Testis (tissue), 3 donors: ENCODE measurements around the gene SDHAF2. TPM values are rescaled to one million over a fixed set of nuclear protein-coding genes. Genes with fewer than 3 reads are reported as not detected.

Experiments used
- DNase-seq: peaks from one replicate; pipeline ENCODE4 v3.0.0-alpha.2; 2019
- H3K27ac ChIP-seq, 2 donors: fragments of 200-600 bp; sonication (generic); one replicate each; pipeline ENCODE4 v1.5.1; 2019
- H3K27me3 ChIP-seq: fragments of 200-600 bp; sonication (generic); one replicate; pipeline ENCODE4 v1.5.1; 2019
- H3K36me3 ChIP-seq: fragments of 200-600 bp; sonication (generic); one replicate; pipeline ENCODE4 v1.5.1; 2017; ENCODE audit warnings: low read depth; ENCODE audit errors: missing control alignments
- H3K4me1 ChIP-seq: fragments of 200-600 bp; sonication (generic); one replicate; pipeline ENCODE4 v1.5.1; 2019
- H3K4me3 ChIP-seq, 2 donors: fragments of 200-600 bp; sonication (generic); one replicate each; pipeline ENCODE4 v1.5.1; 2017 to 2019
- H3K9me3 ChIP-seq: fragments of 200-600 bp; sonication (generic); one replicate; pipeline ENCODE4 v1.5.1; 2017
- CTCF ChIP-seq, 3 experiments: fragments of 450-650 bp in 2 of 3; fragments of 200-600 bp in 1 of 3; sonication (generic) in 1 of 3; IDR thresholded peaks; one replicate each; pipeline ENCODE4 v1.5.1; 2016 to 2019; ENCODE audit warnings: antibody characterized with exemption in 3 of 3, mild to moderate bottlenecking in 2 of 3, moderate library complexity in 1 of 3
- POLR2A ChIP-seq: fragments of 450-650 bp; IDR thresholded peaks from one replicate; pipeline ENCODE4 v1.6.1; 2017; ENCODE audit warnings: antibody characterized with exemption, mild to moderate bottlenecking, moderate library complexity
- WGBS, 2 donors: methylation state at CpG; one replicate each; pipeline ENCODE4 v1.1.5; 2018; 5-methylcytosine and 5-hydroxymethylcytosine counted together
- intact Hi-C: fragments of 100-400 bp; cut with DNase I; formaldehyde crosslinking; loops from one replicate; pipeline ENCODE4 v1.15.1; 2023; ENCODE audit warnings: low total_unique reads
- polyA plus RNA-seq: library from polyadenylated mRNA; stranded (reverse); fragments of 350-450 nt; fragmentation: Illumina TruSeq; extraction: RNeasy Lipid Tissue Mini Kit (QIAGEN cat#74804); gene quantifications from one replicate; pipeline ENCODE4 v1.2.3, GENCODE V29; 2014; ENCODE audit warnings: low read depth, low replicate concordance; ENCODE audit not compliant: insufficient read depth
- total RNA-seq, 2 donors: library from RNA; depleted of rRNA; stranded (reverse); fragments of >200 nt; gene quantifications; one replicate each; pipeline ENCODE4 v1.2.3, GENCODE V29; 2016

Gene SDHAF2
- total and polyA plus RNA-seq, 3 donors from 2014 or later: 46.8 to 85.4 (median 66.2) TPM

DNA sequence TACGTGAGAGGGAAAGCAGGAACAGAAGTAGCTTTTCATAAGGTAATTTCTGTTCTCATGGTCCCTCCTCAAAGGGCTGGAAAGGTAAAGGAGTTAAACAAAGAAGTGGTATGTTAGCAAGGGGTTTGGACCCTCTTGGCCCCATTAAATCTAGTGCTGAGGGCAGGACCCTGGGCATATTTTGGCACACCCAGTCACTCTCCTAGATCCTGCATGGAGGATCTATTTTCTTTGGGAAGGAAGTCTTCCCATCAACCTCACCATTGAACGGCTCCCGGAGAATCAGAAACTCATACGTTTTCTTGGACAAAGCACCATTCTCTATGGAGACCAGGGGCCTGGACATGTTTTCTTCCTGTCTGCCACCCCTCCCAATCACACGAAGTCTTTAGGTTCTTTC lies 25.8 kb upstream of the SDHAF2 start:
- Histone ChIP-seq H3K27ac (no peak overlapping the region), H3K4me3 (no peak overlapping the region), H3K4me1 (peaks cover 5% of the 10 kb centered on the region), H3K9me3 (no peaks in the 10 kb centered on the region), H3K27me3 (no peaks in the 10 kb centered on the region), H3K36me3 (no peaks in the 10 kb centered on the region)
- DNase-seq: no peak
- WGBS, 2 donors: 80 to 83% methylated on average over 5 of the region's 5 CpGs
- TF ChIP-seq POLR2A: no peak
- no peak for TF ChIP-seq CTCF (IDR thresholded peaks at IDR 0.05)
- intact Hi-C loops: no loop called here

DNA sequence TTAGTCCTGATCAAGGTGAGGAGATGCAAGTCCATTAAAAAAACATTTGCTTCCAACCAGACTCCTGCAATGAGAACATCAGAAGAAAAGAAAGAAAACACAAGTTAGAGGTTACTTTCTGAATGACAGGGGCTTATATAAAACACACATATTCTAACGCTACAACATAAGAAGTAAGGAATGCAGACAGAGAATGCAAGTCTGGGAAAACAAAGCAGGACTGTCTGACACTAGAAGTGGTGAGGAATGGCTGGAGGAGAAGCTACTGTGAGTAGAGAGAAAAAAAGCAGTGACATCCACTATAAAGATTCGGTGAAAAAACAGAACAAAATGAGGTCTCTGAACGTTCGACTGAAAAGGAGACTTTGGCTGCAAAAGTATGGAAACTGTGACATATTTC lies 25.3 kb upstream of the SDHAF2 start:
- TF ChIP-seq CTCF (IDR thresholded peaks at IDR 0.05) (no peak), POLR2A (no peak)
- H3K36me3 ChIP-seq: no peaks in the 10 kb centered on the region
- H3K4me3 ChIP-seq: no peak overlapping the region
- H3K9me3 ChIP-seq: no peaks in the 10 kb centered on the region
- H3K27me3 ChIP-seq: no peaks in the 10 kb centered on the region
- no peak overlapping the region for H3K27ac ChIP-seq
- DNase-seq: no peak
- H3K4me1 ChIP-seq: peaks cover 5% of the 10 kb centered on the region
- 80 to 81% methylated on average over 4 of the region's 4 CpGs for WGBS, 2 donors
- intact Hi-C loops: no loop called here

DNA sequence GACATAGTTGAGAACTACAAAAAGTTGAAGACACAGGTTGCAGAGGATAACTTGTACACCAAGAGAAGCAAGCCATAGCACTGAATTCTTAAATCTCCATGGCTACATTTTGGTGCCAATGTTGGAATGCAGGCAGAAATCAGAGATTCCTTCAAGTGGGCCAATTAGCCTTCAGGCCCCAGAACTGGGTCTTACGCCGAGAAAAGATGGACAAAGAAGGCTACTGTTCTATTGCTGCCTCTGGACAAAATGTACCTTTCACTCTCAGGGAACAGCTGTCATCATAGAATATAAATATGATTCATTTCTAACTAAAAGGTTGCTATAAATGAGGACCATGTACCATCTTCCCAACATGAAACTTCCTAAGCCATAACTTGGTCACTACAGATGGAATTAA lies 23.9 kb upstream of the SDHAF2 start:
- no peak for DNase-seq
- 81 to 82% methylated on average over 2 of the region's 2 CpGs for WGBS, 2 donors
- H3K4me1 ChIP-seq: no peaks in the 10 kb centered on the region

DNA sequence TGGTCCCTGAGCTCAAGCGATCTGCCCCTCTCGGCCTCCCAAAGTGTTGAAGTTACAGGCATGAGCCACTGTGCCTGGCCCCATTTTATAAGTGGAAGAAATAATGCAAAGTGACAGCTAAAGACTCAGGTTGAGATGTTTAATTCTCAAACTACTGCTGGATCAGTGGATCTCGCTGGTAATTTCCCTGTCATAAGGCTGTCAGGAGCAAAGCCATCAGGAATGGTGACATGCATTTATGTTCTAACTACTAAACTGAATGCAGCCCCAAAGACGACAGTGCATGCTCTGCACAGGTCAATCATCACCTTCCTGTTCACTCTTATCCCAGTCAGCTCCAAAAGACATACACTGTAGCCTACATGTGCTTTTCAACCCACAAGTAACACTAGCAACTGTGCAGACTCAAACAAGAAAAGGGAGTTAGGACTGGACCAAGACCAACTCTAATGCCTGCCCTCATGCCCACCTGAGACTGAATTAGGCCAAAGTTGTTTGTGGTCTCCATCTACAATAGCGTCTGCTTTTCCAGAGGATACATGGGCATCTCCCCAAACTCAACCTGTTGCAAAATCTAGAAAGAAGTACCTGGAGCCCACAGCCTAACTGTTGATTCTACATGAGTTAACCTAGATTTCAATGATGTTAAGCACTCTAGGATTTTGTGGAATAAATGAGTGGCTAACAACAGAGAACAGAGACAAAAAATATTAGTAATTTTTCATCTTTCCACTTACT lies 22.8 kb upstream of the SDHAF2 start:
- Histone ChIP-seq H3K9me3 (no peaks in the 10 kb centered on the region), H3K27me3 (no peaks in the 10 kb centered on the region), H3K27ac (no peak overlapping the region), H3K36me3 (no peaks in the 10 kb centered on the region), H3K4me3 (no peak overlapping the region), H3K4me1 (no peaks in the 10 kb centered on the region)
- intact Hi-C loops: no loop called here
- no peak for TF ChIP-seq POLR2A
- 88 to 95% methylated on average over 5 of the region's 5 CpGs for WGBS, 2 donors
- DNase-seq: no peak

More for the DNA sequence above, 23.9 kb upstream of the SDHAF2 start:
- Histone ChIP-seq H3K9me3 (no peaks in the 10 kb centered on the region), H3K4me3 (no peak overlapping the region), H3K27me3 (no peaks in the 10 kb centered on the region), H3K36me3 (no peaks in the 10 kb centered on the region), H3K27ac (no peak overlapping the region)
- intact Hi-C loops: no loop called here
- TF ChIP-seq CTCF (IDR thresholded peaks at IDR 0.05) (no peak), POLR2A (no peak)

GRCh38 chr11:61411589-61411988 lies 18.3 kb upstream of the SDHAF2 start:
- no peak overlapping the region for H3K4me3 ChIP-seq
- 78 to 83% methylated on average over 8 to 9 of the region's 9 CpGs for WGBS, 2 donors
- H3K27ac ChIP-seq: no peak overlapping the region
- H3K4me1 ChIP-seq: no peaks in the 10 kb centered on the region
- intact Hi-C loops: no loop called here
- H3K27me3 ChIP-seq: no peaks in the 10 kb centered on the region
- no peaks in the 10 kb centered on the region for H3K36me3 ChIP-seq
- no peaks in the 10 kb centered on the region for H3K9me3 ChIP-seq
- DNase-seq: no peak
- no peak for TF ChIP-seq CTCF (IDR thresholded peaks at IDR 0.05)
- TF ChIP-seq POLR2A: no peak
